K562 (cell line): ENCODE results near the gene CDH8. TPM values are rescaled to one million over a fixed set of nuclear protein-coding genes. Genes with fewer than 3 reads are reported as not detected.

Experiments used
- ATAC-seq: fragments of 200-7000 bp; cut with Tn5 transposase; 3 replicates; pipeline ENCODE4 v1.9.1; 2020; ENCODE audit warnings: moderate library complexity
- BruUV-seq: library from RNA; stranded (reverse); fragments of 400-500 nt; replicated peaks from 2 replicates; lab custom pipeline; 2021; lab: Mats Ljungman, UMichigan
- CTCF ChIA-PET: fragments of 300-600 bp; formaldehyde crosslinking; extraction: SDS; loops from one replicate; lab custom pipeline; 2021; ENCODE audit warnings: low intra/inter-chr PET ratio; lab: Yijun Ruan, JAX
- POLR2A ChIA-PET: fragments of 300-600, 350-650 bp; sonication (Branson Sonifier 250); formaldehyde crosslinking; extraction: SDS; loops from one replicate; lab custom pipeline; 2021; ENCODE audit warnings: antibody characterized with exemption, inconsistent platforms; lab: Yijun Ruan, JAX
- DNase-seq, 4 experiments: peaks; one replicate each; pipeline versions ENCODE4 v3.0.0 to v3.0.0-alpha.2; 2011 to 2018; ENCODE audit warnings: low spot score in 3 of 4, mixed read lengths in 3 of 4; ENCODE audit errors: extremely low read depth in 1 of 4
- FAIRE-seq: peaks from 2 replicates; lab custom pipeline; 2011; peaks lifted over from hg19 to GRCh38; lab: Jason Lieb, UNC
- H2AFZ ChIP-seq: 2 replicates; pipeline ENCODE4 v1.6.0; 2011; ENCODE audit warnings: low read depth, low read length, control low read depth, inconsistent platforms
- H3K27ac ChIP-seq: fragments of 200-600 bp; 3 replicates; pipeline ENCODE4 v1.8.0; 2011; ENCODE audit warnings: low read depth, mild to moderate bottlenecking, control low read depth, inconsistent platforms, low read length, moderate library complexity, mixed read lengths; ENCODE audit errors: extremely low read depth
- H3K27me3 ChIP-seq, 2 experiments: fragments of 300-600 bp in 1 of 2; 2 replicates in 1 of 2; 3 replicates in 1 of 2; pipeline versions ENCODE4 v1.6.0 to v1.8.0; 2011; ENCODE audit warnings: inconsistent platforms in 2 of 2, low read length in 2 of 2, mild to moderate bottlenecking in 1 of 2, mixed read lengths in 1 of 2, moderate library complexity in 1 of 2; ENCODE audit not compliant: control insufficient read depth in 2 of 2, insufficient read depth in 2 of 2
- H3K36me3 ChIP-seq: fragments of 300-600 bp; 3 replicates; pipeline ENCODE4 v1.8.0; 2011; ENCODE audit warnings: mild to moderate bottlenecking, low read length, inconsistent platforms; ENCODE audit not compliant: control insufficient read depth, insufficient read depth
- H3K4me1 ChIP-seq, 2 experiments: fragments of 200-600 bp in 1 of 2; replicated peaks in 1 of 2; 2 replicates in 1 of 2; 3 replicates in 1 of 2; pipeline versions ENCODE4 v1.5.1 to v1.8.0; 2011; ENCODE audit warnings: inconsistent platforms in 2 of 2, low read length in 2 of 2, mild to moderate bottlenecking in 1 of 2, mixed read lengths in 1 of 2, moderate library complexity in 1 of 2; ENCODE audit not compliant: control insufficient read depth in 2 of 2, insufficient read depth in 2 of 2
- H3K4me2 ChIP-seq: 2 replicates; pipeline ENCODE4 v1.6.1; 2011; ENCODE audit warnings: low read length, control low read depth, inconsistent platforms, mixed read lengths; ENCODE audit not compliant: insufficient read depth
- H3K4me3 ChIP-seq: fragments of 200-600 bp; sonication (generic), shearing (Covaris generic); 2 replicates; pipeline ENCODE4 v1.5.1; 2016; ENCODE audit warnings: control low read depth, inconsistent platforms
- H3K79me2 ChIP-seq: fragments of 200-600 bp; 3 replicates; pipeline ENCODE4 v1.8.0; 2011; ENCODE audit warnings: low read length, inconsistent platforms; ENCODE audit not compliant: control insufficient read depth, insufficient read depth
- H3K9ac ChIP-seq, 2 experiments: 2 replicates each; pipeline versions ENCODE4 v1.6.0 to v1.6.1; 2011; ENCODE audit warnings: low read depth in 2 of 2, low read length in 2 of 2, control low read depth in 1 of 2, inconsistent platforms in 1 of 2, mild to moderate bottlenecking in 1 of 2, mixed read lengths in 1 of 2; ENCODE audit not compliant: insufficient read depth in 1 of 2
- H3K9me1 ChIP-seq: one replicate; pipeline ENCODE4 v1.6.0; 2011; ENCODE audit warnings: inconsistent platforms, mild to moderate bottlenecking, low read length, moderate library complexity; ENCODE audit not compliant: control insufficient read depth, insufficient read depth
- H3K9me3 ChIP-seq: replicated peaks from 2 replicates; pipeline ENCODE4 v1.5.1; 2011; ENCODE audit warnings: low read depth, low read length, inconsistent platforms; ENCODE audit not compliant: control insufficient read depth, insufficient read depth
- H4K20me1 ChIP-seq: replicated peaks from 2 replicates; pipeline ENCODE4 v1.6.1; 2011; ENCODE audit warnings: low read length, inconsistent platforms, mixed read lengths; ENCODE audit not compliant: control insufficient read depth, insufficient read depth
- ATF1 ChIP-seq, 2 experiments: fragments of 450-650 bp in 1 of 2; IDR thresholded peaks; 2 replicates each; pipeline ENCODE4 v1.6.1; 2016; ENCODE audit warnings: missing compliant biosample characterization in 1 of 2, missing genetic modification characterization in 1 of 2
- BMI1 ChIP-seq: fragments of 150-350 bp; IDR thresholded peaks from 2 replicates; pipeline ENCODE4 v1.6.1; 2014; ENCODE audit warnings: low read length
- ERF ChIP-seq: fragments of 450-650 bp; formaldehyde crosslinking; IDR thresholded peaks from 2 replicates; pipeline ENCODE4 v1.4.0; 2020; ENCODE audit warnings: mild to moderate bottlenecking, mixed read lengths
- FOXK2 ChIP-seq, 2 experiments: fragments of 450-650 bp; IDR thresholded peaks in 1 of 2; conservative IDR thresholded peaks in 1 of 2; 2 replicates each; pipeline ENCODE4 v1.6.1; 2016; ENCODE audit warnings: low read depth in 2 of 2, mild to moderate bottlenecking in 1 of 2
- HSF4 ChIP-seq: fragments of 250-450 bp; sonication (Bioruptor Pico); IDR thresholded peaks from 2 replicates; pipeline ENCODE4 v2.1.2; 2022; ENCODE audit warnings: mild to moderate bottlenecking, moderate library complexity, borderline replicate concordance
- ZBTB8A ChIP-seq: fragments of 450-650 bp; IDR thresholded peaks from 2 replicates; pipeline ENCODE4 v1.6.1; 2018; ENCODE audit warnings: mild to moderate bottlenecking, moderate library complexity; ENCODE audit not compliant: partially characterized antibody
- ZNF24 ChIP-seq: fragments of 450-650 bp; IDR thresholded peaks from 2 replicates; pipeline ENCODE4 v1.6.1; 2016
- ZNF668 ChIP-seq: fragments of 250-450 bp; sonication (Bioruptor Pico); IDR thresholded peaks from 2 replicates; pipeline ENCODE4 v1.8.0; 2022; ENCODE audit warnings: mild to moderate bottlenecking, inconsistent platforms
- WGBS: fragments of 100-300 bp; shearing (Covaris generic); methylation state at CpG from one replicate; pipeline ENCODE4 v1.1.6; 2016; ENCODE audit warnings: low coverage, mixed read lengths; ENCODE audit not compliant: insufficient coverage; ENCODE audit errors: missing lambda C conversion rate; 5-methylcytosine and 5-hydroxymethylcytosine counted together
- in situ Hi-C: fragments of 300-500 bp; cut with MboI; formaldehyde crosslinking; loops from 4 replicates; pipeline ENCODE4 v1.15.0; 2018; ENCODE audit warnings: inconsistent platforms, mixed read lengths
- intact Hi-C: fragments of 100-400 bp; cut with micrococcal nuclease; formaldehyde crosslinking; loops from 2 replicates; pipeline ENCODE4 v1.14.2; 2022
- polyA plus RNA-seq, 8 experiments: library from polyadenylated mRNA; depleted of rRNA in 4 of 8; stranded (reverse) in 5 of 8; unstranded in 3 of 8; fragments of >200 nt; fragmentation: Nextera tagmentation in 2 of 8; fragmentation: Illumina TruSeq in 1 of 8; extraction: Ambion mirVana in 2 of 8; extraction: Trizol in 1 of 8; gene quantifications; 2 replicates each; pipeline versions ENCODE4 v1.2.1 to v1.2.3, GENCODE V29; 2011 to 2014; ENCODE audit warnings: inconsistent platforms in 1 of 8, missing spikeins in 1 of 8
- total RNA-seq, 7 experiments: library from RNA; depleted of rRNA in 6 of 7; stranded (reverse); fragments of >200 nt in 6 of 7; fragmentation: Illumina TruSeq in 2 of 7; extraction: Trizol in 2 of 7; gene quantifications; 2 replicates each; pipeline versions ENCODE4 v1.2.1 to v1.2.3, GENCODE V29; 2011 to 2021; ENCODE audit warnings: low replicate concordance in 1 of 7
- TF ChIP-seq, protein P1 (sequence below): sonication (generic); formaldehyde crosslinking; IDR thresholded peaks from 2 replicates; pipeline ENCODE4 v1.4.0; 2020; ENCODE audit warnings: mild to moderate bottlenecking, missing genetic modification reagents

CDH8 gene
- total and polyA plus RNA-seq, 9 of the 15 experiments (the other 6 are each of a cell fraction or from before 2014, with no cell fraction given), result 0.22 to 1.4 (median 0.42) TPM; not detected in 4

DNA sequence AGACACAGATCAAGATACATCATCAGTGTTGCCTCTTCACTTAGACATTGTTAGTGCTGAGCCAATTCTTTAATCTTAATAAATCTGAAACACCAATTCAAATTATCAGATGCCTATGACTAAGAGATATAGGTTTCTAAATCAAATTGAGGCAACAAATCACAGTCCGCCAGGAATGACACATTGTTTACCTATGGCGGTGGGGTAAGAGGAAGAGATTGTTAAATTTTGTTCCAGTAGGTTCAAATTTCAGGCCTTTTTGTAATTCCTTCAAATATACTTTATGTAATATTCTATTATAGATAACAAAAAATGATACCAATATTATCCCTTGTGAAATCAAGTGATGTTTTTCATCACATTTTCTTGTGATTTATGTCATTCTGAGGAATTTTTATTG, 145.9 kb downstream of the CDH8 start:
- CTCF ChIA-PET, result no interaction called here
- Histone ChIP-seq H3K9me3 (no peaks in the 10 kb centered on the region), H3K4me2 (no peak overlapping the region), H3K27ac (no peak overlapping the region), H3K9me1 (no peaks in the 10 kb centered on the region), H3K27me3 (no peaks in the 10 kb centered on the region), H3K4me1 (no peaks in the 10 kb centered on the region), H4K20me1 (no peaks in the 10 kb centered on the region), H3K79me2 (no peaks in the 10 kb centered on the region), H3K4me3 (no peak overlapping the region), H2AFZ (no peak overlapping the region), H3K9ac (no peak overlapping the region), H3K36me3 (no peaks in the 10 kb centered on the region)
- intact Hi-C loops (no loop called here), in situ Hi-C loops (no loop called here)
- DNase-seq, result no peak
- WGBS, result 5% methylated on average over 2 of the region's 2 CpGs
- no peak for FAIRE-seq
- ATAC-seq, result no peak
- TF ChIP-seq ZBTB8A (no peak), ATF1 (CRISPR knock-in tag; IDR thresholded peaks at IDR 0.05) (no peak), ATF1 (tag; IDR thresholded peaks at IDR 0.05) (no peak), BMI1 (no peak), ZNF668 (CRISPR knock-in tag) (no peak), FOXK2 (conservative IDR thresholded peaks at IDR 0.05 in 1 of 2, IDR thresholded peaks at IDR 0.05 in 1 of 2; ENCODE audit: low read depth in 2 of 2) (no peak), ZNF24 (no peak), ERF (no peak), HSF4 (CRISPR knock-in tag) (no peak)
- TF ChIP-seq, protein P1, sequence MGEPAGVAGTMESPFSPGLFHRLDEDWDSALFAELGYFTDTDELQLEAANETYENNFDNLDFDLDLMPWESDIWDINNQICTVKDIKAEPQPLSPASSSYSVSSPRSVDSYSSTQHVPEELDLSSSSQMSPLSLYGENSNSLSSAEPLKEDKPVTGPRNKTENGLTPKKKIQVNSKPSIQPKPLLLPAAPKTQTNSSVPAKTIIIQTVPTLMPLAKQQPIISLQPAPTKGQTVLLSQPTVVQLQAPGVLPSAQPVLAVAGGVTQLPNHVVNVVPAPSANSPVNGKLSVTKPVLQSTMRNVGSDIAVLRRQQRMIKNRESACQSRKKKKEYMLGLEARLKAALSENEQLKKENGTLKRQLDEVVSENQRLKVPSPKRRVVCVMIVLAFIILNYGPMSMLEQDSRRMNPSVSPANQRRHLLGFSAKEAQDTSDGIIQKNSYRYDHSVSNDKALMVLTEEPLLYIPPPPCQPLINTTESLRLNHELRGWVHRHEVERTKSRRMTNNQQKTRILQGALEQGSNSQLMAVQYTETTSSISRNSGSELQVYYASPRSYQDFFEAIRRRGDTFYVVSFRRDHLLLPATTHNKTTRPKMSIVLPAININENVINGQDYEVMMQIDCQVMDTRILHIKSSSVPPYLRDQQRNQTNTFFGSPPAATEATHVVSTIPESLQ (CRISPR knock-in tag), result no peak
- POLR2A ChIA-PET, result no interaction called here
- no TSS peak for BruUV-seq
